Aorta (tissue), 5 donors: ENCODE measurements around the gene ELF3. TPM values are rescaled to one million over a fixed set of nuclear protein-coding genes. Genes with fewer than 3 reads are reported as not detected.

Experiments used
- ATAC-seq: fragments of 200-7000 bp; cut with Tn5 transposase; one replicate; pipeline ENCODE4 v1.9.1; 2022; ENCODE audit warnings: moderate library complexity; ENCODE audit not compliant: low FRiP score
- DNase-seq, 2 donors: peaks; one replicate each; pipeline ENCODE4 v3.0.0-alpha.2; 2020
- H3K27ac ChIP-seq, 2 donors: one replicate each; pipeline ENCODE4 v1.5.1; 2013; ENCODE audit warnings: low read length in 2 of 2, mild to moderate bottlenecking in 2 of 2, moderate library complexity in 2 of 2, control low read depth in 1 of 2, inconsistent platforms in 1 of 2, low read depth in 1 of 2
- H3K27me3 ChIP-seq, 2 donors: one replicate each; pipeline ENCODE4 v1.6.1; 2013; ENCODE audit warnings: control low read depth in 1 of 2, low read length in 1 of 2, mild to moderate bottlenecking in 1 of 2, moderate library complexity in 1 of 2; ENCODE audit not compliant: insufficient read depth in 2 of 2, control insufficient read depth in 1 of 2
- H3K36me3 ChIP-seq, 2 donors: one replicate each; pipeline ENCODE4 v1.6.1; 2013; ENCODE audit warnings: control low read depth in 1 of 2, low read length in 1 of 2, mild to moderate bottlenecking in 1 of 2; ENCODE audit not compliant: insufficient read depth in 2 of 2, control insufficient read depth in 1 of 2
- H3K4me1 ChIP-seq, 2 donors: one replicate each; pipeline ENCODE4 v1.6.1; 2013; ENCODE audit warnings: low read length in 2 of 2, control low read depth in 1 of 2, mild to moderate bottlenecking in 1 of 2, moderate library complexity in 1 of 2; ENCODE audit not compliant: insufficient read depth in 2 of 2, control insufficient read depth in 1 of 2
- H3K4me3 ChIP-seq, 2 donors: one replicate each; pipeline ENCODE4 v1.5.1; 2013; ENCODE audit warnings: low read length in 2 of 2, control low read depth in 1 of 2, mild to moderate bottlenecking in 1 of 2
- H3K9me3 ChIP-seq: one replicate; pipeline ENCODE4 v1.6.1; 2013; ENCODE audit warnings: mild to moderate bottlenecking, low read length; ENCODE audit not compliant: control insufficient read depth
- WGBS, 2 donors: extraction: QIAGEN DNeasy Blood & Tissue Kit; methylation state at CpG; one replicate each; pipeline ENCODE4 v1.1.7; 2013; 5-methylcytosine and 5-hydroxymethylcytosine counted together
- intact Hi-C, 2 donors: fragments of 100-400 bp; cut with DNase I; formaldehyde crosslinking; loops; one replicate each; pipeline versions ENCODE4 v1.14.2 to v1.15.0; 2022
- polyA plus RNA-seq, 2 donors: library from polyadenylated mRNA; stranded (reverse); fragments of 200-250 nt; gene quantifications; one replicate each; pipeline ENCODE4 v1.2.3, GENCODE V29; 2013
- total RNA-seq, 2 donors: library from RNA; stranded (reverse); fragmentation: NEBNext Ultra II Directional; extraction: Animal tissue kit (Norgen Biotek cat#: 25700); gene quantifications; one replicate each; pipeline ENCODE4 v1.2.1, GENCODE V29; 2021
- donor health status: healthy with polysubstance abuse.
- donor health status: Bipolar disorder and iron deficiency.
- donor health status: DM: no; HTN: no; CAD: no.
- donor health status: DM: no; HTN: no; CAD: no.
- donor health status: DM: yes; HTN: yes; CAD: no.

Gene ELF3
- total and polyA plus RNA-seq, 4 donors: 0.27 to 50.6 (median 1.5) TPM

GRCh38 chr1:202013603-202014002 lies 3.2 kb downstream of the ELF3 start:
- intact Hi-C loops: no loop called here
- Histone ChIP-seq H3K36me3 (no peaks in the 10 kb centered on the region), H3K4me1 (no peaks in the 10 kb centered on the region), H3K4me3 (no peak overlapping the region), H3K27me3 (no peaks in the 10 kb centered on the region), H3K27ac (no peak overlapping the region), H3K9me3 (no peaks in the 10 kb centered on the region)
- 96 to 99% methylated on average over 12 of the region's 12 CpGs for WGBS, 2 donors
- DNase-seq (no peak), ATAC-seq (no peak)

GRCh38 chr1:202014060-202014459 lies 3.7 kb downstream of the ELF3 start:
- no peak for DNase-seq
- Histone ChIP-seq H3K4me1 (no peaks in the 10 kb centered on the region), H3K4me3 (no peak overlapping the region), H3K9me3 (no peaks in the 10 kb centered on the region), H3K27ac (no peak overlapping the region), H3K27me3 (no peaks in the 10 kb centered on the region), H3K36me3 (no peaks in the 10 kb centered on the region)
- ATAC-seq: no peak
- WGBS, 2 donors: 90 to 94% methylated on average over 6 of the region's 6 CpGs
- intact Hi-C loops: no loop called here

GRCh38 chr1:202014915-202015661 lies 4.7 kb downstream of the ELF3 start:
- ATAC-seq (no peak), DNase-seq (no peak)
- Histone ChIP-seq H3K36me3 (no peaks in the 10 kb centered on the region), H3K9me3 (no peaks in the 10 kb centered on the region), H3K4me3 (no peak overlapping the region), H3K27ac (no peak overlapping the region), H3K4me1 (no peaks in the 10 kb centered on the region), H3K27me3 (no peaks in the 10 kb centered on the region)
- WGBS, 2 donors: 88 to 91% methylated on average over 17 of the region's 17 CpGs
- intact Hi-C loops: no loop called here

GRCh38 chr1:202015662-202015937 lies 5.2 kb downstream of the ELF3 start:
- intact Hi-C loops: no loop called here
- 82 to 84% methylated on average over 3 of the region's 3 CpGs for whole genome bisulfite sequencing, 2 donors
- ATAC-seq: no peak

DNA sequence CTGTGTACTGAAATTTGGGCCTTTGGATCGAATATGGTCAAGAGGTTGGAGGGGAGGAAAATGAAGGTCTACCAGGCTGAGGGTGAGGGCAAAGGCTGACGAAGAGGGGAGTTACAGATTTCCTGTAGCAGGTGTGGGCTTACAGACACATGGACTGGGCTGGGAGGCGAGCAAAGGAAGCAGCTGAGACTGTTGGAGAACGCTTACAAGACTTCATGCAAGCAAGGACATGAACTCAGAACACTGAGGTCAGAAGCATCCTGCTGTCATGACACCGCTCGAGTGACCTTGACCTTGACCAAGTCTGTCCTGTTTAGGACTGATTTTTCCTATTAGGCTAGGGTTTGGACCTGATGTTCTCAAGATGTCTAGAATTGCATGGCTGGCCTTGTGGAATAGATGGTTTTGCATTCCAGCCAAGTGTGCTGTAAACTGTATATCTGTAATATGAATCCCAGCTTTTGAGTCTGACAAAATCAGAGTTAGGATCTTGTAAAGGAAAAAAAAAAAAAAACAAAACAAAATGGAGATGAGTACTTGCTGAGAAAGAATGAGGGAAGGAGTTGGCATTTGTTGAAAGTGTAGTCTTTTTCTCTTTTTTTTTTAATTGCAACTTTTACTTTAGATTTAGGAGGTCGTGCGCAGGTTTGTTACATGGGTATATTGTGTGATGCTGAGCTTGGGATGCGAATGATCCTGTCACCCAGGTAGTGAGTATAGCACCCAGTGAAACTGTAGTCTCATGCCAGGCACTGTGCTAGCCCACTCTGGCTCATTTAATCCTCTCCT lies 5.8 kb downstream of the ELF3 start:
- no peak overlapping the region for H3K27ac ChIP-seq
- intact Hi-C loops: no loop called here
- 92 to 93% methylated on average over 9 of the region's 9 CpGs for WGBS, 2 donors

More at GRCh38 chr1:202015662-202015937, 5.2 kb downstream of the ELF3 start:
- H3K27me3 ChIP-seq: no peaks in the 10 kb centered on the region
- no peaks in the 10 kb centered on the region for H3K9me3 ChIP-seq
- H3K4me1 ChIP-seq: no peaks in the 10 kb centered on the region
- no peaks in the 10 kb centered on the region for H3K36me3 ChIP-seq
- no peak overlapping the region for H3K4me3 ChIP-seq
- H3K27ac ChIP-seq: no peak overlapping the region
- no peak for DNase-seq

GRCh38 chr1:202016811-202017748 lies 6.7 kb downstream of the ELF3 start:
- Histone ChIP-seq H3K27ac (no peak overlapping the region), H3K4me1 (no peaks in the 10 kb centered on the region), H3K36me3 (no peaks in the 10 kb centered on the region), H3K27me3 (no peaks in the 10 kb centered on the region), H3K9me3 (no peaks in the 10 kb centered on the region), H3K4me3 (no peak overlapping the region)
- ATAC-seq (no peak), DNase-seq (no peak)
- intact Hi-C loops: no loop called here
- 92 to 97% methylated on average over 21 of the region's 21 CpGs for WGBS, 2 donors

More for the DNA sequence above, 5.8 kb downstream of the ELF3 start:
- Histone ChIP-seq H3K27me3 (no peaks in the 10 kb centered on the region), H3K4me3 (no peak overlapping the region), H3K4me1 (no peaks in the 10 kb centered on the region), H3K9me3 (no peaks in the 10 kb centered on the region), H3K36me3 (no peaks in the 10 kb centered on the region)
- no peak for ATAC-seq
- no peak for DNase-seq

DNA sequence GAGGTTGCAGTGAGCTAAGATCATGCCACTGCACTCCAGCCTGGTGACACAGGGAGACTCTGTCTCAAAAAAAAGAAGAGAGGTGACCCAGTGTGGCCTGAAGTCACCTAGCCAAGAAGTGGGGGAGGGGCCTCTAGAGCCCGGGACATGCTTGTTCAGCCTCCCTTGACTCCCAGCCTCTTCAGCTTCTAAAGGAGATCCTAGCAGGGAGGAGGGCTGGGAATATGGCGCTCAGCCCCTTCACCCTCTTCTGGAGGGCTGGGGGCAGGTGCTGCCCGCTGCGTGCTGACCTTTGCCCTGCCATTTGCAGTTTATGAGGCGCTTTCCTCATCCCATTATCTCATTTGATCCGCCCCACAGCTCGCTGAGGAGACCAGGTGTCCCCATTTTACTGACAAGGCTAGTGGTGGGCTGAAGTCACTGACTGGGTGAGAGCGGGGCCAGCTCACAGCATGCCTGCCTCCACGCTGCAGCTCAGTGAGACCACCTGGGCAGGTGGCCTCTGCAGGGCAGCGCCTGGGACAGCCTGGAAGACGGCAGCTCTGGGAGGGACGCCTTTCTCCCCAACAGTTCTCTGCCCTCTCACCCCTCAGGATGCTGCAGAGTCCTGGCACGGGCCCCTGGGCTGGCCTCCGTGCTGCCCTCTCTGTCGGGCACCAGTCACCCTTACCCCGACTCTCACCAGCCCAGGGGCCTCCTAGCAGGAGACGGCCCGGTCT lies 7.5 kb downstream of the ELF3 start:
- Histone ChIP-seq H3K27me3 (no peaks in the 10 kb centered on the region), H3K9me3 (no peaks in the 10 kb centered on the region), H3K4me1 (no peaks in the 10 kb centered on the region), H3K27ac (no peak overlapping the region), H3K4me3 (no peak overlapping the region), H3K36me3 (no peaks in the 10 kb centered on the region)
- WGBS, 2 donors: 87% methylated on average over 18 of the region's 18 CpGs
- ATAC-seq (peak; percentile 8), DNase-seq (no peak)
- intact Hi-C loops: no loop called here
